ENCODE results near the gene SPATA12. TPM values are rescaled to one million over a fixed set of nuclear protein-coding genes. Genes with fewer than 3 reads are reported as not detected.

The SPATA12 gene
- total RNA-seq, 1 experiment from 2014 or later = not detected

- Histone ChIP-seq H3K4me1 (ENCODE audit: insufficient read depth, low read length, poor library complexity, severe bottlenecking) (no peaks in the 10 kb centered on the region), H3K27me3 (replicated peaks; ENCODE audit: insufficient read depth, low read depth, low read length, poor library complexity) (no peaks in the 10 kb centered on the region), H3K9me3 (ENCODE audit: low read depth, low read length, poor library complexity, severe bottlenecking) (no peaks in the 10 kb centered on the region), H3K36me3 (ENCODE audit: insufficient read depth, low read length, poor library complexity, severe bottlenecking) (no peaks in the 10 kb centered on the region), H3K27ac (ENCODE audit: low read depth, low read length, poor library complexity, severe bottlenecking) (no peak overlapping the region), H3K4me3 (ENCODE audit: low read depth, low read length, poor library complexity, severe bottlenecking) (no peak overlapping the region)
- TF ChIP-seq EZH2 (IDR thresholded peaks at IDR 0.05; ENCODE audit: borderline replicate concordance, low read depth, low read length, poor library complexity, severe bottlenecking) = no peak
- TF ChIP-seq, protein P1, sequence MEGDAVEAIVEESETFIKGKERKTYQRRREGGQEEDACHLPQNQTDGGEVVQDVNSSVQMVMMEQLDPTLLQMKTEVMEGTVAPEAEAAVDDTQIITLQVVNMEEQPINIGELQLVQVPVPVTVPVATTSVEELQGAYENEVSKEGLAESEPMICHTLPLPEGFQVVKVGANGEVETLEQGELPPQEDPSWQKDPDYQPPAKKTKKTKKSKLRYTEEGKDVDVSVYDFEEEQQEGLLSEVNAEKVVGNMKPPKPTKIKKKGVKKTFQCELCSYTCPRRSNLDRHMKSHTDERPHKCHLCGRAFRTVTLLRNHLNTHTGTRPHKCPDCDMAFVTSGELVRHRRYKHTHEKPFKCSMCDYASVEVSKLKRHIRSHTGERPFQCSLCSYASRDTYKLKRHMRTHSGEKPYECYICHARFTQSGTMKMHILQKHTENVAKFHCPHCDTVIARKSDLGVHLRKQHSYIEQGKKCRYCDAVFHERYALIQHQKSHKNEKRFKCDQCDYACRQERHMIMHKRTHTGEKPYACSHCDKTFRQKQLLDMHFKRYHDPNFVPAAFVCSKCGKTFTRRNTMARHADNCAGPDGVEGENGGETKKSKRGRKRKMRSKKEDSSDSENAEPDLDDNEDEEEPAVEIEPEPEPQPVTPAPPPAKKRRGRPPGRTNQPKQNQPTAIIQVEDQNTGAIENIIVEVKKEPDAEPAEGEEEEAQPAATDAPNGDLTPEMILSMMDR (conservative IDR thresholded peaks at IDR 0.05; ENCODE audit: low read depth, low read length) = no peak
- POLR2A ChIA-PET (ENCODE audit: low non-redundant PET) = no interaction called here
- intact Hi-C loops (cut with micrococcal nuclease; ENCODE audit: unreplicated experiment) = loop anchor here (10.0 kb wide), 1 partner anchor 329 kb away; no protein-coding TSS in a partner anchor
- BruUV-seq (replicated peaks) = no TSS peak
- no peak for DNase-seq (ENCODE audit: low spot score)
- CTCF ChIA-PET = no interaction called here
Observed at GRCh38 chr3:57105585-57105984, 45.1 kb downstream of the SPATA12 start.

DNA sequence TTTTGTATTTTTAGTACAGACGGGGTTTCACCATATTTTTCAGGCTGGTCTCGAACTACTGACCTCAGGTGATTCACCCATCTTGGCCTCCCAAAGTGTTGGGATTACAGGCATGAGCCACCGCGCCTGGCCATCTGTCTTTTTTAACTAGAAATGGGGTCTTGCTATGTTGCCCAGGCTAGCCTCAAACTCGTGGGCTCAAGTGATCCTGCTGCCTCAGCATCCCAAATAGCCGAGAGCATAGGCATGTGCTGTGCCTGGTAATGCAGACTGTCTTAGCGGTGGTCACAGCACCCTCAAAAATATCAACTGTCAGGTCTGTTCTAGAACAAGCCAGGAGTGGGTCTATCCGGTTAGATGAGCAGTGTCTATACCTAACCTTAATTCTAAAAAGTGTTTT, 48.2 kb downstream of the SPATA12 start:
- CTCF ChIA-PET = no interaction called here
- POLR2A ChIA-PET (ENCODE audit: low non-redundant PET) = no interaction called here
- H3K27me3 ChIP-seq (replicated peaks; ENCODE audit: insufficient read depth, low read depth, low read length, poor library complexity) = no peaks in the 10 kb centered on the region
- TF ChIP-seq, protein P1 (conservative IDR thresholded peaks at IDR 0.05; ENCODE audit: low read depth, low read length) = no peak
- TF ChIP-seq EZH2 (IDR thresholded peaks at IDR 0.05; ENCODE audit: borderline replicate concordance, low read depth, low read length, poor library complexity, severe bottlenecking) = no peak
- DNase-seq (ENCODE audit: low spot score) = no peak
- BruUV-seq (replicated peaks) = no TSS peak
- H3K27ac ChIP-seq (ENCODE audit: low read depth, low read length, poor library complexity, severe bottlenecking) = no peak overlapping the region
- H3K9me3 ChIP-seq (ENCODE audit: low read depth, low read length, poor library complexity, severe bottlenecking) = no peaks in the 10 kb centered on the region
- no peak overlapping the region for H3K4me3 ChIP-seq (ENCODE audit: low read depth, low read length, poor library complexity, severe bottlenecking)
- intact Hi-C loops (cut with micrococcal nuclease; ENCODE audit: unreplicated experiment) = loop anchor here (10.0 kb wide), 1 partner anchor 326 kb away; no protein-coding TSS in a partner anchor
- no peaks in the 10 kb centered on the region for H3K36me3 ChIP-seq (ENCODE audit: insufficient read depth, low read length, poor library complexity, severe bottlenecking)
- H3K4me1 ChIP-seq (ENCODE audit: insufficient read depth, low read length, poor library complexity, severe bottlenecking) = no peaks in the 10 kb centered on the region

DNA sequence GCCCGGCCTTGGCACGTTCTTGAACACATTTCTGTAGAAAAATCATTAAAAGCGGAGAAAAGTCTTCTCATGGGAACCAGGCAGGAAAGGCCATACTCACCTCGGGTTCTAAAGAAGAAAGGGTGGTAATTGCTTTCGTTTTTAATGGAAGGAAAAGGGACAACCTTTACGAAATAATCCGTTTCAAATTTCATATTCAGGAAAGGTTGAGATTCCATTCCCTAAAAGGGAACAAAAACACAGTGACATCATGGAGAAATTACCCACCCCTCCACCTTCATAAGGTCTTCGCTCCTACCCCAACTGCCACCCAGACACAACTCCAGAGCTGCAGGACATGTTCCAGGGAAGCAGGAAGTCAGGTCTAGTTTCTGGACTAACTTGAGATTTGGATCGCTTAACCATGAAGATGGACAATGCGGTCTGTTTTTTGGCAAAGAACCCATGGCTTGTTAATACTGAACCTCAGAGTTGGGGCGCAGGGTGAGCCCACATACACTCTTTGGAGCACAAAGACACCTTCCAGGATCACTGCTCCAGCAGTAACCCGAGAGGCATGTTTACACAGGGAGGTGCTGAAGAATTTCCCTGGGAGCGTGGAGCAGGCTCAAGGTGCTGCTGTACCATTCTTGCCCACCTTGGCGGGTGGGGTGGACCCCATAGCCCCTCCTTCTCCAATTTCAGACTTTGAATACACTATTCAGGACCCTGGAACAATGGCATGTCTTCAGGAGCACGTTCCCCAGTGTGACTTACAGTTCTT, 49.2 kb downstream of the SPATA12 start:
- Histone ChIP-seq H3K27me3 (replicated peaks; ENCODE audit: insufficient read depth, low read depth, low read length, poor library complexity) (no peaks in the 10 kb centered on the region), H3K4me3 (ENCODE audit: low read depth, low read length, poor library complexity, severe bottlenecking) (no peak overlapping the region), H3K4me1 (ENCODE audit: insufficient read depth, low read length, poor library complexity, severe bottlenecking) (no peaks in the 10 kb centered on the region), H3K36me3 (ENCODE audit: insufficient read depth, low read length, poor library complexity, severe bottlenecking) (no peaks in the 10 kb centered on the region), H3K27ac (ENCODE audit: low read depth, low read length, poor library complexity, severe bottlenecking) (no peak overlapping the region), H3K9me3 (ENCODE audit: low read depth, low read length, poor library complexity, severe bottlenecking) (no peaks in the 10 kb centered on the region)
- intact Hi-C loops (cut with micrococcal nuclease; ENCODE audit: unreplicated experiment) = loop anchor here (10.0 kb wide), 1 partner anchor 325 kb away; no protein-coding TSS in a partner anchor
- TF ChIP-seq EZH2 (IDR thresholded peaks at IDR 0.05; ENCODE audit: borderline replicate concordance, low read depth, low read length, poor library complexity, severe bottlenecking) = no peak
- TF ChIP-seq, protein P1 (conservative IDR thresholded peaks at IDR 0.05; ENCODE audit: low read depth, low read length) = no peak
- DNase-seq (ENCODE audit: low spot score) = no peak
- CTCF ChIA-PET = no interaction called here
- POLR2A ChIA-PET (ENCODE audit: low non-redundant PET) = no interaction called here
- BruUV-seq (replicated peaks) = no TSS peak
